OCI-LY1 (cell line): Measurements from ENCODE around the gene ZNF80.

Experiments
- H2AFZ ChIP-seq: fragments of 200-600 bp; sonication (generic), shearing (Covaris generic); 2 replicates; pipeline ENCODE4 v1.6.0; 2014; ENCODE audit warnings: antibody characterized with exemption, mild to moderate bottlenecking, low read length
- H3F3A ChIP-seq: fragments of 200-600 bp; sonication (generic), shearing (Covaris generic); 2 replicates; pipeline ENCODE4 v1.6.0; 2014; ENCODE audit warnings: mild to moderate bottlenecking, antibody characterized with exemption, low read length, moderate library complexity; ENCODE audit not compliant: insufficient read depth
- H3K27ac ChIP-seq: fragments of 200-600 bp; sonication (generic); 2 replicates; pipeline ENCODE4 v1.5.1; 2014; ENCODE audit warnings: low read length, mixed run types, mild to moderate bottlenecking, low read depth; ENCODE audit not compliant: poor library complexity, severe bottlenecking
- H3K27me3 ChIP-seq: fragments of 200-600 bp; sonication (generic); 2 replicates; pipeline ENCODE4 v1.6.0; 2014; ENCODE audit warnings: antibody characterized with exemption, mild to moderate bottlenecking, low read length, moderate library complexity; ENCODE audit not compliant: insufficient read depth
- H3K36me3 ChIP-seq: fragments of 200-600 bp; sonication (generic); 2 replicates; pipeline ENCODE4 v1.6.1; 2014; ENCODE audit warnings: mild to moderate bottlenecking, antibody characterized with exemption, low read length, moderate library complexity, mixed read lengths; ENCODE audit not compliant: insufficient read depth
- H3K4me1 ChIP-seq: fragments of 200-600 bp; sonication (generic); 2 replicates; pipeline ENCODE4 v1.5.1; 2014; ENCODE audit warnings: mild to moderate bottlenecking, low read length, moderate library complexity; ENCODE audit not compliant: insufficient read depth, severe bottlenecking
- H3K4me2 ChIP-seq: fragments of 200-600 bp; sonication (generic), shearing (Covaris generic); 2 replicates; pipeline ENCODE4 v1.6.1; 2014; ENCODE audit warnings: low read length
- H3K4me3 ChIP-seq: fragments of 200-600 bp; sonication (generic); 2 replicates; pipeline ENCODE4 v1.5.1; 2014; ENCODE audit warnings: low read length, low read depth, mild to moderate bottlenecking, mixed read lengths; ENCODE audit not compliant: poor library complexity, severe bottlenecking
- H3K79me2 ChIP-seq: fragments of 200-600 bp; shearing (Covaris generic); 2 replicates; pipeline ENCODE4 v1.6.1; 2016; ENCODE audit warnings: mixed run types, low read length, mixed read lengths; ENCODE audit not compliant: insufficient read depth
- H3K9ac ChIP-seq: fragments of 200-600 bp; sonication (generic), shearing (Covaris generic); 2 replicates; pipeline ENCODE4 v1.6.1; 2014; ENCODE audit warnings: mild to moderate bottlenecking, low read length, mixed read lengths
- H3K9me2 ChIP-seq: fragments of 200-600 bp; sonication (generic), shearing (Covaris generic); 2 replicates; pipeline ENCODE4 v1.6.1; 2014; ENCODE audit warnings: low read depth, mild to moderate bottlenecking, low read length, mixed read lengths
- H3K9me3 ChIP-seq: fragments of 200-600 bp; shearing (Covaris generic); 2 replicates; pipeline ENCODE4 v1.6.1; 2014; ENCODE audit warnings: low read length, mixed read lengths
- H4K20me1 ChIP-seq: fragments of 200-600 bp; sonication (generic), shearing (Covaris generic); 2 replicates; pipeline ENCODE4 v1.6.0; 2016; ENCODE audit warnings: mild to moderate bottlenecking, low read length; ENCODE audit not compliant: insufficient read depth
- CTCF ChIP-seq: fragments of 200-600 bp; sonication (generic), shearing (Covaris generic); IDR thresholded peaks from 2 replicates; pipeline ENCODE4 v1.5.1; 2017; ENCODE audit warnings: mild to moderate bottlenecking, antibody characterized with exemption, low read length, moderate library complexity, mixed read lengths
- EZH2 ChIP-seq: fragments of 200-600 bp; sonication (generic), shearing (Covaris generic); IDR thresholded peaks from 2 replicates; pipeline ENCODE4 v1.8.0; 2017; ENCODE audit warnings: borderline replicate concordance, mixed run types, mild to moderate bottlenecking, antibody characterized with exemption, low read length, moderate library complexity, mixed read lengths

ZNF80 gene

GRCh38 chr3:114260152-114260551 lies 22.8 kb upstream of the ZNF80 start:
- Histone ChIP-seq H2AFZ (no peak overlapping the region), H3K9me3 (peaks cover 3% of the 10 kb centered on the region; the same call in 1 of the 2 replicates), H3K9me2 (no peaks in the 10 kb centered on the region), H3K4me3 (no peak overlapping the region), H3K27me3 (no peaks in the 10 kb centered on the region), H3K9ac (no peak overlapping the region), H3F3A (no peaks in the 10 kb centered on the region), H3K4me2 (no peak overlapping the region), H3K36me3 (no peaks in the 10 kb centered on the region), H3K27ac (no peak overlapping the region), H4K20me1 (no peaks in the 10 kb centered on the region), H3K79me2 (no peaks in the 10 kb centered on the region), H3K4me1 (no peaks in the 10 kb centered on the region)
- TF ChIP-seq EZH2 (no peak), CTCF (no peak)

- no peak overlapping the region for H3K9ac ChIP-seq
- no peaks in the 10 kb centered on the region for H3K36me3 ChIP-seq
- no peaks in the 10 kb centered on the region for H3K27me3 ChIP-seq
- no peak overlapping the region for H2AFZ ChIP-seq
- no peak overlapping the region for H3K27ac ChIP-seq
- H4K20me1 ChIP-seq = no peaks in the 10 kb centered on the region
- H3K9me2 ChIP-seq = no peaks in the 10 kb centered on the region
- H3K4me3 ChIP-seq = no peak overlapping the region
- H3K9me3 ChIP-seq = peaks cover 3% of the 10 kb centered on the region; the same call in 1 of the 2 replicates
- no peaks in the 10 kb centered on the region for H3K4me1 ChIP-seq
- no peak overlapping the region for H3K4me2 ChIP-seq
- no peaks in the 10 kb centered on the region for H3F3A ChIP-seq
- TF ChIP-seq EZH2 = no peak
- no peaks in the 10 kb centered on the region for H3K79me2 ChIP-seq
These were observed 22.2 kb upstream of the ZNF80 start for GRCh38 chr3:114259566-114259965.

GRCh38 chr3:114253505-114253904 lies 16.1 kb upstream of the ZNF80 start:
- Histone ChIP-seq H3K36me3 (no peaks in the 10 kb centered on the region), H3K4me1 (no peaks in the 10 kb centered on the region), H3K27ac (no peak overlapping the region), H3K4me3 (no peak overlapping the region), H3K27me3 (no peaks in the 10 kb centered on the region), H2AFZ (no peak overlapping the region), H3F3A (no peaks in the 10 kb centered on the region), H4K20me1 (no peaks in the 10 kb centered on the region), H3K4me2 (no peak overlapping the region), H3K9me2 (no peaks in the 10 kb centered on the region), H3K9ac (no peak overlapping the region), H3K79me2 (no peaks in the 10 kb centered on the region), H3K9me3 (no peaks in the 10 kb centered on the region)
- TF ChIP-seq EZH2 = no peak
- no peak for TF ChIP-seq CTCF

- Histone ChIP-seq H4K20me1 (no peaks in the 10 kb centered on the region), H3K4me3 (no peak overlapping the region), H3K27ac (no peak overlapping the region), H3K36me3 (no peaks in the 10 kb centered on the region), H3K9me3 (no peaks in the 10 kb centered on the region), H3K4me2 (no peak overlapping the region), H3K79me2 (no peaks in the 10 kb centered on the region), H2AFZ (no peak overlapping the region), H3K9me2 (no peaks in the 10 kb centered on the region), H3K9ac (no peak overlapping the region), H3K27me3 (no peaks in the 10 kb centered on the region), H3K4me1 (no peaks in the 10 kb centered on the region), H3F3A (no peaks in the 10 kb centered on the region)
- TF ChIP-seq EZH2 = no peak
- no peak for TF ChIP-seq CTCF
These were observed 15.6 kb upstream of the ZNF80 start for GRCh38 chr3:114252954-114253353.
